ENCODE measurements around the gene NR5A2. TPM values are rescaled to one million over a fixed set of nuclear protein-coding genes. Genes with fewer than 3 reads are reported as not detected.

NR5A2 gene
- total RNA-seq, 2 donors from 2014 or later = 0.62 to 1.7 TPM

DNA sequence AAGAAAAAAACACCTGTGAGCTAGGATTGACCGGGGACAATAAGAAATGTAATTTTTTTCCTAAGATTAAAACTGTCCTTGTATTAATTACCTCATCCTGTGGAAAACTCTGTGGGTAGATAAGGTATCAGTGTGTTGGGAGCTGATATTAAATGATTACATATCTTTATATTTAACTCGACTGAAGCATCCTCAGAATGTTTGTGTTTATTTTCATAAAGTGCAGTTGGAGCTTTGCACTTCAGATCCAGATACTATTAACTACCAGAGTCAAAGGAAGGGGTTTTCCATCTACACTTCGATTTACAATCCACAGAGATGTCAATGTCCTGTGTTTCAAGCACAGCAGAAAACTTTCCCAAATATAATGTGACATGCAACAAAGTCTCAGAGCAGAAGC is 164.5 kb downstream of the NR5A2 start:
- H3K27me3 ChIP-seq (ENCODE audit: control insufficient read depth, insufficient read depth, low read length, poor library complexity, severe bottlenecking) = no peaks in the 10 kb centered on the region
- Mint-ChIP-seq H3K36me3 (ENCODE audit: low read depth) (peaks cover 3% of the 10 kb centered on the region), H3K4me1 (no peaks in the 10 kb centered on the region), H3K27ac (no peak overlapping the region), H3K9me3 (peaks cover 10% of the 10 kb centered on the region), H3K4me3 (no peak overlapping the region), H3K27me3 (ENCODE audit: insufficient read depth) (no peaks in the 10 kb centered on the region)
- no peaks in the 10 kb centered on the region for H3K4me1 ChIP-seq (ENCODE audit: control insufficient read depth, insufficient read depth, low read length)
- H3K36me3 ChIP-seq (ENCODE audit: control insufficient read depth, insufficient read depth, low read length) = no peaks in the 10 kb centered on the region
- WGBS, 2 experiments (ENCODE audit: insufficient coverage in 1 of 2, insufficient read length in 1 of 2) = 92% methylated on average over 2 of the region's 3 CpGs; no CpG with 5 or more reads in 1 of the 2 experiments
- no peak for DNase-seq
- no peak overlapping the region for H3K27ac ChIP-seq (ENCODE audit: low read depth, low read length)
- H3K4me3 ChIP-seq (ENCODE audit: low read length) = no peak overlapping the region
- no peak overlapping the region for H3K9ac ChIP-seq (ENCODE audit: extremely low read depth, low read length, poor library complexity, severe bottlenecking)
- no peaks in the 10 kb centered on the region for H3K9me3 ChIP-seq (ENCODE audit: control insufficient read depth, low read length)
- TF ChIP-seq, protein P1, sequence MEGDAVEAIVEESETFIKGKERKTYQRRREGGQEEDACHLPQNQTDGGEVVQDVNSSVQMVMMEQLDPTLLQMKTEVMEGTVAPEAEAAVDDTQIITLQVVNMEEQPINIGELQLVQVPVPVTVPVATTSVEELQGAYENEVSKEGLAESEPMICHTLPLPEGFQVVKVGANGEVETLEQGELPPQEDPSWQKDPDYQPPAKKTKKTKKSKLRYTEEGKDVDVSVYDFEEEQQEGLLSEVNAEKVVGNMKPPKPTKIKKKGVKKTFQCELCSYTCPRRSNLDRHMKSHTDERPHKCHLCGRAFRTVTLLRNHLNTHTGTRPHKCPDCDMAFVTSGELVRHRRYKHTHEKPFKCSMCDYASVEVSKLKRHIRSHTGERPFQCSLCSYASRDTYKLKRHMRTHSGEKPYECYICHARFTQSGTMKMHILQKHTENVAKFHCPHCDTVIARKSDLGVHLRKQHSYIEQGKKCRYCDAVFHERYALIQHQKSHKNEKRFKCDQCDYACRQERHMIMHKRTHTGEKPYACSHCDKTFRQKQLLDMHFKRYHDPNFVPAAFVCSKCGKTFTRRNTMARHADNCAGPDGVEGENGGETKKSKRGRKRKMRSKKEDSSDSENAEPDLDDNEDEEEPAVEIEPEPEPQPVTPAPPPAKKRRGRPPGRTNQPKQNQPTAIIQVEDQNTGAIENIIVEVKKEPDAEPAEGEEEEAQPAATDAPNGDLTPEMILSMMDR (conservative IDR thresholded peaks at IDR 0.05) = no peak

DNA sequence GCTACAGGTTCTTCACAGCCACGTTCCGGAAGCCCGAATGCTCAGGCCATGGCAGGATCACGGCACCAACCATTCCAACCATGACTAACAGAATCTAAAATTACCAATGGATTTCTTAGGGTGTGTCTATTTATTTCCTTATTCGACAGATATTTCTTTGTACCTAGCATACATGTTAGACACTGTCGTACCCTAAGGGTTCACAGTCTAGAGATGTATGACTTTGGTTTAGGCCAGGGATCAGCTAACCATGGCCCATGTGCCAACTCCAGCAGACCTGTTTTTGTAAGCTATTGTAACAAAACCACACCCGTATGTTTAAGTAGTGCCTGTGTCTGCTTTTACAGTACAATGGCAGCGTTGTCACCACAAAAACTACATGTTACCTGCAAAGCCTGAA is 167.0 kb downstream of the NR5A2 start:
- Mint-ChIP-seq H3K9me3 (peaks cover 3% of the 10 kb centered on the region), H3K27me3 (ENCODE audit: insufficient read depth) (no peaks in the 10 kb centered on the region), H3K4me3 (no peak overlapping the region), H3K4me1 (no peaks in the 10 kb centered on the region), H3K36me3 (ENCODE audit: low read depth) (no peaks in the 10 kb centered on the region), H3K27ac (no peak overlapping the region)
- H3K4me1 ChIP-seq (ENCODE audit: control insufficient read depth, insufficient read depth, low read length) = no peaks in the 10 kb centered on the region
- WGBS, 2 experiments (ENCODE audit: insufficient coverage in 1 of 2, insufficient read length in 1 of 2) = 97 to 100% methylated on average over 3 to 8 of the region's 8 CpGs
- H3K27ac ChIP-seq (ENCODE audit: low read depth, low read length) = no peak overlapping the region
- H3K9ac ChIP-seq (ENCODE audit: extremely low read depth, low read length, poor library complexity, severe bottlenecking) = no peak overlapping the region
- no peak for DNase-seq
- no peaks in the 10 kb centered on the region for H3K9me3 ChIP-seq (ENCODE audit: control insufficient read depth, low read length)
- TF ChIP-seq, protein P1 (conservative IDR thresholded peaks at IDR 0.05) = no peak
- no peaks in the 10 kb centered on the region for H3K36me3 ChIP-seq (ENCODE audit: control insufficient read depth, insufficient read depth, low read length)
- H3K4me3 ChIP-seq (ENCODE audit: low read length) = no peak overlapping the region
- H3K27me3 ChIP-seq (ENCODE audit: control insufficient read depth, insufficient read depth, low read length, poor library complexity, severe bottlenecking) = no peaks in the 10 kb centered on the region

DNA sequence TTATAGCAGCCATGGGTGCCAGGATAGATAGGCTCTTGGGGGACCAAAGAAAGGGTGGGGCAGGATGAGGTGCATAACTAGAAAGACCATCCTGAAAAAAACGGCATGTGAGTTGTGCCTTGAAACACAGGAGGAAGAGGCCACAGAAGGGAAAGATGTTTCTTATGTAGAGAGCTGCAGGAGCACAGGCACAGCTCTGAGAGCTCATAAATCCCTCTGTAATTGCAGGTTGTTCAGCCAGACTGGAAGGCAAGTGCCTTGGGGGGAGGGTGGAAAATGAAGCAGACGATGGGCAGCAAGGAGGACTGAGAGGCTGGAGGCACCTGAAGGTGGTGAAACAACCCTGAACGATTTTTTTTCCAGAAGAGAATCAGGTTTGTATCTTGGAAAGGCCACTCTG is 170.7 kb downstream of the NR5A2 start:
- H3K4me3 ChIP-seq (ENCODE audit: low read length) = no peak overlapping the region
- no peak for DNase-seq
- Mint-ChIP-seq H3K9me3 (peaks cover 4% of the 10 kb centered on the region), H3K4me3 (no peak overlapping the region), H3K27me3 (ENCODE audit: insufficient read depth) (no peaks in the 10 kb centered on the region), H3K36me3 (ENCODE audit: low read depth) (no peaks in the 10 kb centered on the region), H3K4me1 (no peaks in the 10 kb centered on the region), H3K27ac (no peak overlapping the region)
- H3K27me3 ChIP-seq (ENCODE audit: control insufficient read depth, insufficient read depth, low read length, poor library complexity, severe bottlenecking) = no peaks in the 10 kb centered on the region
- no peaks in the 10 kb centered on the region for H3K4me1 ChIP-seq (ENCODE audit: control insufficient read depth, insufficient read depth, low read length)
- H3K9me3 ChIP-seq (ENCODE audit: control insufficient read depth, low read length) = no peaks in the 10 kb centered on the region
- no peak overlapping the region for H3K9ac ChIP-seq (ENCODE audit: extremely low read depth, low read length, poor library complexity, severe bottlenecking)
- no peak overlapping the region for H3K27ac ChIP-seq (ENCODE audit: low read depth, low read length)
- TF ChIP-seq, protein P1 (conservative IDR thresholded peaks at IDR 0.05) = no peak
- H3K36me3 ChIP-seq (ENCODE audit: control insufficient read depth, insufficient read depth, low read length) = no peaks in the 10 kb centered on the region
- WGBS, 2 experiments (ENCODE audit: insufficient coverage in 1 of 2, insufficient read length in 1 of 2) = 82 to 83% methylated on average over 3 of the region's 3 CpGs
